ENCODE measurements around the gene HOXB3.
A peak's percentile ranks its signal among the peaks of the same experiment; 100 is the strongest.

Gene HOXB3

DNA sequence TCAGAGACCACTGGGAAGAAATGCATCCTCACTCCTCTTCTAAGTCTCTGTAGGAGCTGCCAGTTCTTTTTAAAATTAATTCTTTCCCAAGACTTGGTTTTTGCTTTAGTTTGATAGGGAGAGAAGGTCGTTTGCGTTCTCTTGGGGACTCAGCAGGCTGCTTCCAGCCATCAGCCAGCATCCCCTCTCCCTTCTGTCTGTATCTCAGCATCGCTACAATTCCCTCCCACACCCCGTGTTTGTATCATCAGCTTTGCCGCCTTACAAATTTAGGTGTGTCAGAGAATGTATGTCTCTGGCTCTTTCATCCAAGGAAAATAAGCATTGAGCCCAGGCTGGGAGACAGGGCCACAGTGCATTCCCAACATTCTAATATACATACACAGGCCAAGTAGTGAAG, 9.3 kb upstream of the HOXB3 start:
- no peak overlapping the region for H3K27ac ChIP-seq
- H3K4me3 ChIP-seq = no peak overlapping the region
- DNase-seq (ENCODE audit: low spot score) = no peak
- TF ChIP-seq, protein P1, sequence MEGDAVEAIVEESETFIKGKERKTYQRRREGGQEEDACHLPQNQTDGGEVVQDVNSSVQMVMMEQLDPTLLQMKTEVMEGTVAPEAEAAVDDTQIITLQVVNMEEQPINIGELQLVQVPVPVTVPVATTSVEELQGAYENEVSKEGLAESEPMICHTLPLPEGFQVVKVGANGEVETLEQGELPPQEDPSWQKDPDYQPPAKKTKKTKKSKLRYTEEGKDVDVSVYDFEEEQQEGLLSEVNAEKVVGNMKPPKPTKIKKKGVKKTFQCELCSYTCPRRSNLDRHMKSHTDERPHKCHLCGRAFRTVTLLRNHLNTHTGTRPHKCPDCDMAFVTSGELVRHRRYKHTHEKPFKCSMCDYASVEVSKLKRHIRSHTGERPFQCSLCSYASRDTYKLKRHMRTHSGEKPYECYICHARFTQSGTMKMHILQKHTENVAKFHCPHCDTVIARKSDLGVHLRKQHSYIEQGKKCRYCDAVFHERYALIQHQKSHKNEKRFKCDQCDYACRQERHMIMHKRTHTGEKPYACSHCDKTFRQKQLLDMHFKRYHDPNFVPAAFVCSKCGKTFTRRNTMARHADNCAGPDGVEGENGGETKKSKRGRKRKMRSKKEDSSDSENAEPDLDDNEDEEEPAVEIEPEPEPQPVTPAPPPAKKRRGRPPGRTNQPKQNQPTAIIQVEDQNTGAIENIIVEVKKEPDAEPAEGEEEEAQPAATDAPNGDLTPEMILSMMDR (IDR thresholded peaks at IDR 0.05) = no peak

DNA sequence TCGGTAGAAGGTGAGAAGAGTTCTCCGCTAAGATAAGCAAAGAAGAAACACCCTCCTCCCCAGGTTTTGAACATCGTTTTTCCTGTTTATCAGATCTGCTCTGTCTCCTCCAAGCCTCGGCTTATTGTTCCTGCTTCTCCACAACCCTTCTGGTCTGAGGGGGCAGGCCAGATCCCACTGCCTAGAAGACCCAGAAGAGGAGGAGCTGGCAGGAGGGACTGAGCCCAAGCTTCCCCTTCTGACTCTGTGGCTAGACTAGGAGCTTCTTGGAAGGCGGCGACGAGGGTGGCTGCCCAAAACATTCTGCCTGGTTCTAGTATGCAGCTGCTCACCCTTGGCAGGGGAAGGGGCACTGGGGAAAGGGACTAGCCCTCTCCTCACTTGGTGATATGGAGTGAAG, 8.7 kb upstream of the HOXB3 start:
- no peak for DNase-seq (ENCODE audit: low spot score)
- H3K27ac ChIP-seq = no peak overlapping the region
- no peak overlapping the region for H3K4me3 ChIP-seq
- TF ChIP-seq, protein P1 (IDR thresholded peaks at IDR 0.05) = no peak

DNA sequence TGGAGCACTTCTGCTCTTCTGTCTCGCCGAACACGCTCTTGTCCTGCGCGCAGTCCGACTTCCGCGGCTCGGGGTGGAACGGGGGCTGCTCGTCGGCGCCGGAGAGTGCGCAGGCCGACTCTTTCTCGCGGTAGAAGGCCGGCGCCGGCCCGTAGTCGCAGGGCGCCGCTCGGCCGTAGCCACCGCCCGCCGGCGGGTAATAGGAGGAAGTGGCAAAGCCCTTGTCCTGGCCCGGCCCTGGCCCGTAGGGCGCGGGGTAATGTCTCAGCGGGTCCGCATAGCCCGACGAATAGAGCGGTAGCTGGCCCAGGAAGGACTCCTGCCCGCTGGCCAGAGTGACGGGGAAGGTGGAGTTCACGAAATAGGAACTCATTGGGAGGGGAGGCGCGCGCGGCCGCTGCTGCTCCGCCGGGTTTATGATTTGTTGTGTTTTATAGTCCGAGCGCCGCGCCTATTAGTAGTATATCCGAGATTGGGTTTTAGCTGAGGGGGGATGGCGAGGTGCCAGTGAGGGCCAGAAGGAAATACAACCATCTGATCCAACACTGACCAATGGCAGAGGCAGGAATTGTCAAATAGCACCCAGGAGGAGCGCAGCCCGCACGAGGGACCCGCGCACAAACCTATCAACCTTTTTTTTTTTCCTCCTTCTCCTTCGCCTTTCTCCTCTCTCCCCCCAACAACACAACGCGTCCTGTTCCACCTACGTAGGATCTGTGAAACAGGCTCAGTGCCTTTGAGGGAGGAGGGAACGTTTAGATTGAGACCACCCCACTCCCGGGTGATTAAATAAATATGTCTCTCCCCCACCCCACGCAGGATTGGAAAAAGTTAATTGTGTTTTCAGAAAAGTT, 8.0 kb upstream of the HOXB3 start:
- TF ChIP-seq, protein P1 (IDR thresholded peaks at IDR 0.05) = no peak
- peak overlapping the region in 1 of 2 donors; percentile 43 for H3K27ac ChIP-seq
- peak overlapping the region; percentile 69 for H3K4me3 ChIP-seq
- no peak for DNase-seq (ENCODE audit: low spot score)

DNA sequence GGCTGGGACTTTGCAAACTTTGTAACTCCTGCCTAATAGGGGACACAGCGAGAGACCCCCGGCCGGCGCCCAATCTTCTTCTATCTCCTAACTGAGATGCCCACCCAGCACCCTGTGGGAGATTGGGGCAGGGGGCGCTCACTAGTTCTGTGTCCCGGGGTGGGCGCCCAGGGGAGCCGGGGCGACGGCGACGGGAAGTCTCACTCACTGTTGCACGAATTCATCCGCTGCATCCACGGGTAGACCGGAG, 7.4 kb upstream of the HOXB3 start:
- H3K4me3 ChIP-seq = peak overlapping the region; percentile 69
- peak overlapping the region in 1 of 2 donors; percentile 43 for H3K27ac ChIP-seq
- no peak for DNase-seq (ENCODE audit: low spot score)
- TF ChIP-seq, protein P1 (IDR thresholded peaks at IDR 0.05) = no peak

DNA sequence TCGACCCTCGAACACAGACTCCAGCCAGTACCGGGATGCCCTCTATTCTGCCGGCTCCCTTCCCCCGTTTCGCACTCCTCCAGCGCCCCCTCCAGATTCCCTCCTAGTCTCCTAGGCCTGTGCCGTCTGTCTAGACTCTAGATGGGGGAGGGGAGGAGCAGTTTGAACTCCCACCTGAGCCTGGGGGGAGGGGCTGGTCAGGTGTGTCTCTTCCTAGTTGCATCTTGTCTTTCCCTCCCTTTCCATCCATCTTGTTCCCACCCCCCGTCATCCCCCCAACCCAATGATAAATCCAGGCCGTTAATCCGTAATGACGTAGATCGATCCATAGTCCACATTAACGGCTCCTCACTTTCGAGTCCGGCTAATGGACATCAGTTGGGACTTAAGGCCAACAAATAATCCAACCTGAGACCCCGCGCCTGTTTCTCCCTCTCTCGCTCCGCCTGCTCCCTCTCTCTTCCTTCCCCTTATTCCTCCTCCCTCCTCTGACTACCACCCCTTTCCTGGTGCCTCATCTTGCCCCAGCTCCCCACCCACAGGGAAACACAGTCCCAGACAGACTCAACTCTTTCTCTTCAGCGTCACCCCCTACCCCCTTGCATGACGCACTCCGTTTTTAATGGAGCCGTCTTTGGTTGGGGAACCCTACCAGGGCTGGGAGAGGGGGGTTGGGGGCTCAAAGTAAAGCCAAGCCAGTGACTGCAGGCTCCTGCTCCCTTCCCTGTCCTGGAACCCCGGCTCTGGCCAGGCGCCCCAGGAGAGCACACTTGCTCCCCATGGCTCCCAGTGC, 6.9 kb upstream of the HOXB3 start:
- H3K27ac ChIP-seq = peak overlapping the region in 1 of 2 donors; percentile 43
- TF ChIP-seq, protein P1 (IDR thresholded peaks at IDR 0.05) = no peak
- H3K4me3 ChIP-seq = peak overlapping the region; percentile 69
- DNase-seq (ENCODE audit: low spot score) = no peak

DNA sequence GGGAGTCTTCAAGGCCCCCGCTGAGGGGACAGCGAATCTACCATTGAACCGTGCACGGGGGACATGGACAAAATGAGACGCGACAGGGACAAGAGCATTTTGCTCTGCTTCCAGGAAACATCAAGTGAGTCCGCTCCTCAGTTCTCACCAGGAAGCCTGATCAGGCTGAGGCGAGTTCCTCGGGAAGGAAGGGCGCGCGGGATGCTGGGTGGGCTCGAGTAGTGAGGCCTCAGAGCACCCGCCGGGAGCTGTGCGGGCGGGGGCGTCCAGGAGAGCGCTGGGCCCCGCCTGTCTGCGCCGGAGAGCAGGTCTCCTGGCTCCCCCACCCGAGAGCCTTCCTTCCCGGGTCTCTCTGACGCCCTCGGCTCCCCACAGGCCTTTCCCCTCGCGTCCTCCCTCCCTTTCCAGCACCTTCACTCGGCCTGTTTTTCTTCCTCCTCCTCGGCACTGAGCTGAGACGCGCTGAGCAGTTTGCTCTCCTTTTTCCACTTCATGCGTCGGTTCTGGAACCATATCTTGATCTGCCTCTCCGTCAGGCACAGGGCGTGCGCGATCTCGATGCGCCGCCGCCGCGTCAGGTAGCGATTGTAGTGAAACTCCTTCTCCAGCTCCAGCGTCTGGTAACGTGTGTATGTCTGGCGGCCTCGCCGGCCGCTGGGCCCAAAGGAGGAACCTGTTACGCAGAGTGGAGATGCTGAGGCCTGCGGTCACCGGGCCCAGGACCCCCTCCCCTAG, 6.1 kb upstream of the HOXB3 start:
- no peak for DNase-seq (ENCODE audit: low spot score)
- TF ChIP-seq, protein P1 (IDR thresholded peaks at IDR 0.05) = no peak
- Histone ChIP-seq H3K27ac (no peak overlapping the region), H3K4me3 (peak overlapping the region; percentile 69)
